HCT116 (cell line): ENCODE data around the gene FUOM. TPM values are rescaled to one million over a fixed set of nuclear protein-coding genes. Genes with fewer than 3 reads are reported as not detected.

Experiments used
- ATAC-seq: fragments of 200-7000 bp; cut with Tn5 transposase; 2 replicates; pipeline ENCODE4 v1.9.1; 2020; ENCODE audit warnings: mild to moderate bottlenecking, moderate library complexity
- BruUV-seq: library from RNA; stranded (reverse); fragments of 400-500 nt; replicated peaks from 2 replicates; lab custom pipeline; 2021; lab: Mats Ljungman, UMichigan
- CTCF ChIA-PET: fragments of 300-600 bp; sonication (Branson Sonifier 250); formaldehyde crosslinking; loops from one replicate; lab custom pipeline; 2021; ENCODE audit warnings: antibody characterized with exemption; lab: Charles Lee
- POLR2A ChIA-PET: fragments of 300-600, 350-600 bp; sonication (Branson Sonifier 250); formaldehyde crosslinking; loops from one replicate; lab custom pipeline; 2021; ENCODE audit warnings: antibody characterized with exemption; lab: Charles Lee
- RAD21 ChIA-PET, 2 experiments: fragments of 300-600 bp; sonication (Branson Sonifier 250); formaldehyde crosslinking; loops; one replicate each; lab custom pipeline; 2023; ENCODE audit warnings: low total read pairs in 2 of 2; ENCODE audit not compliant: uncharacterized antibody in 2 of 2, unreplicated experiment in 2 of 2, low non-redundant PET in 1 of 2; lab: Charles Lee
- DNase-seq: peaks from one replicate; pipeline ENCODE4 v3.0.0-alpha.2; 2010; ENCODE audit warnings: low read depth, low spot score
- H2AFZ ChIP-seq: fragments of 200-600 bp; shearing (Covaris generic), sonication (generic); 2 replicates; pipeline ENCODE4 v1.6.1; 2017; ENCODE audit warnings: low read depth, mixed run types, mixed read lengths, antibody characterized with exemption, low read length; ENCODE audit not compliant: poor library complexity, severe bottlenecking
- H3K27ac ChIP-seq: 2 replicates; pipeline ENCODE4 v1.5.1; 2012; ENCODE audit warnings: low read depth, low read length
- H3K27me3 ChIP-seq: fragments of 200-600 bp; sonication (generic); 2 replicates; pipeline ENCODE4 v1.6.1; 2016; ENCODE audit warnings: mixed run types, low read length, mixed read lengths; ENCODE audit not compliant: insufficient read depth
- H3K36me3 ChIP-seq, 2 experiments: fragments of 200-500 bp in 1 of 2; fragments of 200-600 bp in 1 of 2; sonication (Bioruptor generic) in 1 of 2; sonication (generic) in 1 of 2; 2 replicates each; pipeline versions ENCODE4 v1.5.1 to v1.6.1; 2014 to 2016; ENCODE audit warnings: low read length in 2 of 2, inconsistent platforms in 1 of 2, mixed read lengths in 1 of 2, mixed run types in 1 of 2; ENCODE audit not compliant: insufficient read depth in 2 of 2, control insufficient read depth in 1 of 2
- H3K4me1 ChIP-seq, 2 experiments: fragments of 200-600 bp in 1 of 2; sonication (generic) in 1 of 2; 2 replicates each; pipeline versions ENCODE4 v1.5.1 to v1.6.1; 2012 to 2017; ENCODE audit warnings: low read length in 2 of 2, inconsistent platforms in 1 of 2, mild to moderate bottlenecking in 1 of 2, mixed read lengths in 1 of 2, mixed run types in 1 of 2, moderate library complexity in 1 of 2; ENCODE audit not compliant: insufficient read depth in 2 of 2, control insufficient read depth in 1 of 2
- H3K4me2 ChIP-seq: fragments of 200-600 bp; sonication (generic); 2 replicates; pipeline ENCODE4 v1.6.1; 2017; ENCODE audit warnings: mixed run types, low read length, mixed read lengths
- H3K4me3 ChIP-seq, 2 experiments: fragments of 200-600 bp in 1 of 2; sonication (generic) in 1 of 2; replicated peaks in 1 of 2; 2 replicates each; pipeline ENCODE4 v1.5.1; 2011 to 2016; ENCODE audit warnings: low read length in 2 of 2, control low read depth in 1 of 2, low read depth in 1 of 2, mild to moderate bottlenecking in 1 of 2, mixed read lengths in 1 of 2, mixed run types in 1 of 2
- H3K79me2 ChIP-seq: fragments of 200-600 bp; sonication (generic); 2 replicates; pipeline ENCODE4 v1.6.1; 2017; ENCODE audit warnings: mild to moderate bottlenecking, mixed run types, low read length, moderate library complexity, mixed read lengths; ENCODE audit not compliant: insufficient read depth
- H3K9ac ChIP-seq: fragments of 200-600 bp; sonication (generic); 2 replicates; pipeline ENCODE4 v1.6.1; 2016; ENCODE audit warnings: low read length, mixed read lengths
- H3K9me2 ChIP-seq: fragments of 200-600 bp; sonication (generic), shearing (Covaris generic); 2 replicates; pipeline ENCODE4 v1.6.1; 2017; ENCODE audit warnings: mixed run types, mild to moderate bottlenecking, moderate library complexity; ENCODE audit not compliant: insufficient read depth
- H3K9me3 ChIP-seq, 2 experiments: fragments of 200-500 bp in 1 of 2; fragments of 200-600 bp in 1 of 2; sonication (Bioruptor generic) in 1 of 2; sonication (generic) in 1 of 2; 2 replicates each; pipeline ENCODE4 v1.6.1; 2014 to 2017; ENCODE audit warnings: low read length in 2 of 2, mixed read lengths in 2 of 2, inconsistent platforms in 1 of 2, low read depth in 1 of 2, mild to moderate bottlenecking in 1 of 2, mixed run types in 1 of 2, moderate library complexity in 1 of 2; ENCODE audit not compliant: control insufficient read depth in 1 of 2, insufficient read depth in 1 of 2
- H4K20me1 ChIP-seq: fragments of 200-600 bp; sonication (generic), shearing (Covaris generic); 2 replicates; pipeline ENCODE4 v1.6.1; 2017; ENCODE audit warnings: mixed run types, mild to moderate bottlenecking, moderate library complexity; ENCODE audit not compliant: insufficient read depth
- ATF3 ChIP-seq: IDR thresholded peaks from 2 replicates; pipeline ENCODE4 v1.6.1; 2012
- CTCF ChIP-seq, 3 experiments: fragments of 200-600 bp in 1 of 3; sonication (generic) in 1 of 3; IDR thresholded peaks in 2 of 3; conservative IDR thresholded peaks in 1 of 3; 2 replicates each; pipeline ENCODE4 v1.5.1; 2012 to 2017; ENCODE audit warnings: low read depth in 2 of 3, low read length in 2 of 3, antibody characterized with exemption in 1 of 3, borderline replicate concordance in 1 of 3, control low read depth in 1 of 3, mild to moderate bottlenecking in 1 of 3, mixed read lengths in 1 of 3, mixed run types in 1 of 3, moderate library complexity in 1 of 3; ENCODE audit not compliant: insufficient read depth in 1 of 3
- EGR1 ChIP-seq: IDR thresholded peaks from 2 replicates; pipeline ENCODE4 v1.6.1; 2012; ENCODE audit warnings: low read depth
- ELF1 ChIP-seq: IDR thresholded peaks from 2 replicates; pipeline ENCODE4 v1.6.1; 2012; ENCODE audit warnings: low read depth, borderline replicate concordance
- EZH2phosphoT487 ChIP-seq: fragments of 200-600 bp; IDR thresholded peaks from 2 replicates; pipeline ENCODE4 v1.6.1; 2018; ENCODE audit warnings: antibody characterized with exemption, borderline replicate concordance
- FOSL1 ChIP-seq: IDR thresholded peaks from 2 replicates; pipeline ENCODE4 v1.6.1; 2012; ENCODE audit warnings: low read depth
- JUND ChIP-seq: IDR thresholded peaks from 2 replicates; pipeline ENCODE4 v1.6.1; 2012
- MAX ChIP-seq: IDR thresholded peaks from 2 replicates; pipeline ENCODE4 v1.6.1; 2012
- POLR2A ChIP-seq: IDR thresholded peaks from 2 replicates; pipeline ENCODE4 v1.7.0; 2011; ENCODE audit warnings: borderline replicate concordance; ENCODE audit not compliant: insufficient read depth, insufficient read length; ENCODE audit errors: extremely low read depth
- RAD21 ChIP-seq: IDR thresholded peaks from 2 replicates; pipeline ENCODE4 v1.6.1; 2012; ENCODE audit warnings: low read depth, mild to moderate bottlenecking
- SRF ChIP-seq: IDR thresholded peaks from 2 replicates; pipeline ENCODE4 v1.6.1; 2012; ENCODE audit warnings: low read depth
- ZBTB33 ChIP-seq: IDR thresholded peaks from 2 replicates; pipeline ENCODE4 v1.6.1; 2011; ENCODE audit warnings: mild to moderate bottlenecking, low read length, moderate library complexity; ENCODE audit not compliant: insufficient replicate concordance; ENCODE audit errors: extremely low read depth
- ZNF274 ChIP-seq: fragments of 200-500 bp; sonication (Bioruptor generic); IDR thresholded peaks from 2 replicates; pipeline ENCODE4 v1.6.1; 2014; ENCODE audit warnings: mild to moderate bottlenecking, low read depth, low read length, inconsistent platforms
- intact Hi-C: fragments of 100-400 bp; cut with micrococcal nuclease; formaldehyde crosslinking; loops from 2 replicates; pipeline ENCODE4 v1.10.0; 2022
- total RNA-seq: library from RNA; stranded (reverse); gene quantifications from one replicate; pipeline ENCODE4 v1.2.1, GENCODE V29; 2021; ENCODE audit not compliant: unreplicated experiment

The FUOM gene
- total RNA-seq, 1 experiment from 2014 or later: 21.5 TPM

GRCh38 chr10:133401500-133401899 lies 43.7 kb upstream of the FUOM start:
- Histone ChIP-seq H4K20me1 (no peaks in the 10 kb centered on the region), H3K4me1 (no peaks in the 10 kb centered on the region), H3K9me3 (no peaks in the 10 kb centered on the region), H3K36me3 (no peaks in the 10 kb centered on the region; a peak in 1 of 4 replicates), H3K27ac (no peak overlapping the region), H3K4me3 (no peak overlapping the region), H3K9me2 (no peaks in the 10 kb centered on the region), H3K79me2 (peaks cover 21% of the 10 kb centered on the region), H3K9ac (no peak overlapping the region), H3K27me3 (no peaks in the 10 kb centered on the region), H3K4me2 (no peak overlapping the region), H2AFZ (no peak overlapping the region)
- no peak for DNase-seq
- BruUV-seq: no TSS peak
- intact Hi-C loops: no loop called here
- POLR2A ChIA-PET: no interaction called here
- TF ChIP-seq CTCF (IDR thresholded peaks at IDR 0.05 in 2 of 3, conservative IDR thresholded peaks at IDR 0.05 in 1 of 3; ENCODE audit: borderline replicate concordance in 1 of 3, insufficient read depth in 1 of 3, low read depth in 2 of 3, low read length in 2 of 3) (no peak), EZH2phosphoT487 (no peak), RAD21 (no peak), ZBTB33 (no peak), ELF1 (no peak), MAX (no peak), ZNF274 (no peak), POLR2A (no peak), FOSL1 (no peak), EGR1 (no peak), SRF (no peak), ATF3 (no peak), JUND (no peak)
- CTCF ChIA-PET: no interaction called here
- RAD21 ChIA-PET: no interaction called here
- ATAC-seq: no peak
